ENCODE data around the gene BCL2.
"Not testable (repeated sequence)": the region's sequence is repeated elsewhere in the genome, so short reads cannot be mapped to it uniquely, and the experiment has no call there.

Gene BCL2

DNA sequence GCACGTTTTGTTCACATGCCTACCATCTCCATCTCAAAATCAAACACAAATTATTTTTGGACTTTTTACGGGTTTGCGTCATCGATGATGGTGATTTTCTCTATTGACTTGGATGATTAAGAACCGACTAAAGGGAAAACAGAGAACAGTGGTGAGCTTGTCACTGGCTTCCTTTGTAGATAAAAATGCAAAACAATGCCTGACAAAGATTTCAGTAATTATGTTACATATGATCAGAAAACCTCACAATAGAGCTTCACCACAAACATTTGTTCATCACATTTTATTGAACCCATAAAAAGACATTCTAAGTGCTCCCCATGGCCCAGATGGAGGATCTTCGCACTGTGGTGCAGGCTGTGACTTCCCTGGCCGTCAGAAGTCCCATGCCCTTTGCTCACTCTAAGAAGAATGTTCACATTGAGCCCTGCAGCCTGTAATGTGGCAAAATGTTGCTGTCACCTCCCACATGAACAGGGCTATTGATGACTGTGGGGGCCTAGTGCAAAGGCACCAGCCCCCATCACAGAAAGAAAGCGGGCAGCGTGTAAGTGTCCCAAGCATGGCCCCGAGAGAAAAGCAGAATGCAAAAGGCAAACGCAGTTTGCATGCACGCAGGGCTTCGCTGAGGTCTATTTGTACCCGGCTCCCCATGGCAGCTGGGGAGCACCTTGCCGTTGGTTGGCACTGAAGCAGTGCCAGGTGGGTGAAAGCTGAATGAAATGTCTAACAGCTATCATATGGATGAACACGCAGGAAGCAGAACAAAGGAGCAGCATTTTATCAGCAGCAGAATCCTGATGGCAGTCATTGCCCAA, 60.6 kb downstream of the BCL2 start:
- no peak for DNase-seq (ENCODE audit: low read depth)

- DNase-seq (ENCODE audit: low read depth), result no peak
These were observed 62.1 kb downstream of the BCL2 start for GRCh38 chr18:63257453-63257852.

- DNase-seq (ENCODE audit: low read depth), result no peak
These were observed 64.1 kb downstream of the BCL2 start for GRCh38 chr18:63255435-63255834.

GRCh38 chr18:63254716-63255399, 64.7 kb downstream of the BCL2 start:
- DNase-seq (ENCODE audit: low read depth), result no peak

- DNase-seq (ENCODE audit: low read depth), result peak; percentile 73
These were observed 65.9 kb downstream of the BCL2 start for GRCh38 chr18:63253428-63254372.

GRCh38 chr18:63253014-63253413, 66.6 kb downstream of the BCL2 start:
- DNase-seq (ENCODE audit: low read depth), result peak; percentile 9

DNA sequence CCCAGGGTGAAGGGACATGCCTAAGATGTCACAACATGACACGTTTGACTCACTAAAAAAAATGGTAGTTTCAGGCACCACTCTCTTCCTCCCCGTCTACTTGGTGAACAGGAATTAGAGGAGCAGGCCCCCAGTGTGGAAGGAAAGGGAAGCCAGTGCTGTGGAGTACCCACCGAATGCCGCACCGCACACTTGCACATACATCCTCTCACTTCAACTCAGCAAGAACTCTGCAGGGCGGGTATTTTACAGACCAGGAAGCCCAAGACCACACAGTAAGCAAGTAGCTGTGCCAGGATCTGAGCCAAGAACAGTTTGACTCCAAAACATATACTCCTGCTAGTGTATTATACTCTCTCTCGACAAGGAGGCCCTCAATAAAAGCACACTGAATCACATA, 69.8 kb downstream of the BCL2 start:
- DNase-seq (ENCODE audit: low read depth), result no peak

DNA sequence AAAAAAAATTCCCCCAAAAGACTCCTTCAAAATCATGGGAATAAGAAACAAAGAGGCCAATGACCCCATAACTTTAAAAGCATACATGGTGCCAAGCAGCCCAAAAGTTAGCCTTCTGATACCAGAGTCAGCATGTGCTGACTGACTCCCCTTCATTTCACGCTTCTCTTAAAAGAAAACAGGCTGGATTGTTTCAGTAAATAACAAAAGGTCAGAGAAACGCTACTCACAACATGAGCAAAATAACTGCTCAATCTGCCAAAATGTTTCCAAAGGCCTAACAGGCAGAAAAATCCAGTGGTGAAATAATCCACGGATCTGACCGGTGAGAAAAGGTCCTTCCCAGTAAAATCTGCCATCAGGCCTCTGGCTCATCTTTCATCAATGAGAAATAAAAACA, 71.6 kb downstream of the BCL2 start:
- DNase-seq (ENCODE audit: low read depth), result no peak

- no peak for DNase-seq (ENCODE audit: low read depth)
These were observed 72.1 kb downstream of the BCL2 start for GRCh38 chr18:63247506-63247905.

DNA sequence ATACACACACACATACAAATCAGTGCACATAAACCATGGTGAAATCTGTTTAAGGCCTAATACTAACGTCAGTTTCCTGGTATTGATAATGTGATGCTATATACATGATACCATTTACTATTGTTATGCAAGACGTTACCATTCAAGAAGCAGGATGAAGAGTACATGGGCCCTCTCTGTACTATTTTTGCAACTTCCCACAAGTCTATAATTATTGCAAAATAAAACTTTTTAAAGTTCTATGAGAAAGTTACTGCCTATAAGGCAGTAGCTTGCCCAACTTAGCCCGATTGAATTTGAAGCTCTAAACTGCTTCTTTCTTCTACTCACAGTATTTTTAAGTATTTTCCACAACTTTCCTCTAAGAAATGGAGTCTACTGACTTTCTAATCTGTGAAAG, 74.0 kb downstream of the BCL2 start:
- no peak for DNase-seq (ENCODE audit: low read depth)

DNA sequence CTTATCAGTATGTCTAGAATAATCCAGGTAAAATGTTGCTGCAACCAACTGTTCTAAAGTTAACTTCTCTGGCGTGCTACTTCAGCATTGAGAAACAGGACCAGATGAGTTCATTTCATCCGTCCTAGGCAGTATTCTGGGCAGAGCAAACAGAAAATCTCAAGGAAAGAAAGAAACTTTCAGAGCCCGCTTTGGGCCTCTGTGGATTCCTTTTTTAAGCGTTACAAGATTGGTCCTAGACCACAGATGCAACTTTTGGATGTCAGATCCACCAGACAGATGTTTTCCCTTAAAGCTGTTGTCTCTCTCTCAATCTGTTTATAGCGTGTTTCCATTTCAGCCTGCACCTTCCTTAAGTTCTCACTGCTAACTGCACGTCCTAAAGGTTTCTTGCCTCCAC, 75.0 kb downstream of the BCL2 start:
- no peak for DNase-seq (ENCODE audit: low read depth)

GRCh38 chr18:63241760-63242159, 77.8 kb downstream of the BCL2 start:
- DNase-seq (ENCODE audit: low read depth), result no peak

GRCh38 chr18:63241317-63241712, 78.3 kb downstream of the BCL2 start:
- no peak for DNase-seq (ENCODE audit: low read depth)

DNA sequence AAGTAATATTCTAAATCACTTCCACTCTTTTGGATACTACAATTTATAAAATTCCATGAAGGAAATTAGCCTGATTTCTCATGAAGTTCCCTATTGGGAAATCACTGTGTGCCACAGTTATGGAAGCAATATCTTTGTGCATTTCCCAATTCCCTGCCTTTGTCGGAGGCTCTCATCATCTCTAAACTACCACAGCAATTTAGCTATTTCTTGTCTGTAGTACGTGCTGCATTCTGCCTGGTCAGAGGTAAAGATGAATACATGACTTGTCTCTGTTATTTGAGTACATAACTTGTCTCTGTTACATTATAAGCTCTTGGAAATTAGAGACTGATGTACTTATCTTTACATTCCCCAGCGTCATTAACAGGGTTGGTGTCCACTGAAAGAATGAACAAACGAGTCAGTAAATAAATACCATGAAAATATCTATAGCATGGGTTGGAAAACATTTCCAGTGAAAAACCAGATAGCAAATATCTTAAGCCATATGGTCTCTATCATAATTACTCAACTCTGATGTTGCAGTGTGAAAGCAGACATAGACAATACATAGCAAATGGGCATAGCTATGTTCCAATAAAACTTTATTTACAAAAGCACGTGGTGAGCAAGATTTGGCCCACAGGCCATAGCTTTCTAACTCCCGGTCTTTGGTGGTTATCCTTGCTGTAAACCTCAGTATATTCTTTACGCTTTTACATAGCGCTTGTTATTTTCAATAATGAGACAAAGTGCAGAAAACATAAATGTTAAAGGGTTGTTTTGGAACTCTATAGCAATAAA, 78.8 kb downstream of the BCL2 start:
- no peak for DNase-seq (ENCODE audit: low read depth)

DNA sequence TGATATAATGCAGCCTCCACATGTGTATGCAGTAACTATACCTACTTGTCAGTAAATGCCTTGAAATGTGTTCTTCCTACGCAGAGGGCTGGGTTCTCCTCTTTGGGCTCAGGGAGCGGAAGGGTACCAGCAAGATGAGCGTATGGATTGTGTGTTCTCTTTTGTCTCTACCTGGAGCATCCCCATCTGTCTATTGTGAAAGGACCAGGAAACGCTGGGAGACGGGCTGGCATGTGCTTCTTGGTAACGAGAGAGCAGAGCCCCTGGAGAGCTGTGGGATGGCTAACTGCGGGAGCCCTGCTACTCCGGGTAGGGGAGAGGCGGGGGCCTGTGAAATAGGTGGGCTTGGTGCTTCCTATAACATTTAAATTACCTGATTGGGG, 80.9 kb downstream of the BCL2 start:
- DNase-seq (ENCODE audit: low read depth), result no peak

GRCh38 chr18:63237881-63238692, 81.5 kb downstream of the BCL2 start:
- DNase-seq (ENCODE audit: low read depth), result peak; percentile 93

GRCh38 chr18:63236921-63237846, 82.4 kb downstream of the BCL2 start:
- no peak for DNase-seq (ENCODE audit: low read depth)

GRCh38 chr18:63236406-63236805, 83.2 kb downstream of the BCL2 start:
- no peak for DNase-seq (ENCODE audit: low read depth)

GRCh38 chr18:63235920-63236319, 83.6 kb downstream of the BCL2 start:
- not testable (repeated sequence) for DNase-seq (ENCODE audit: low read depth)

GRCh38 chr18:63234841-63235240, 84.7 kb downstream of the BCL2 start:
- peak; percentile 12 for DNase-seq (ENCODE audit: low read depth)

Measured in iris pigment epithelial cell (primary cell).